Osteoblast (primary cell): ENCODE results near the gene ANTKMT. TPM values are rescaled to one million over a fixed set of nuclear protein-coding genes. Genes with fewer than 3 reads are reported as not detected.

Source experiments
- DNase-seq: peaks from one replicate; pipeline ENCODE4 v3.0.0; 2011; ENCODE audit warnings: low spot score, mixed read lengths; ENCODE audit not compliant: insufficient read length; ENCODE audit errors: missing footprints
- H2AFZ ChIP-seq: 2 replicates; pipeline ENCODE4 v1.6.0; 2011; ENCODE audit warnings: mild to moderate bottlenecking, low read length
- H3K27ac ChIP-seq: 2 replicates; pipeline ENCODE4 v1.5.1; 2011; ENCODE audit warnings: mild to moderate bottlenecking, low read depth, low read length, moderate library complexity
- H3K27me3 ChIP-seq: 2 replicates; pipeline ENCODE4 v1.6.0; 2012; ENCODE audit warnings: mild to moderate bottlenecking, control low read depth, inconsistent platforms, low read length, moderate library complexity; ENCODE audit not compliant: insufficient read depth
- H3K36me3 ChIP-seq: 2 replicates; pipeline ENCODE4 v1.5.1; 2011; ENCODE audit warnings: mild to moderate bottlenecking, low read length, control low read depth, moderate library complexity; ENCODE audit not compliant: insufficient read depth
- H3K4me1 ChIP-seq: 2 replicates; pipeline ENCODE4 v1.5.1; 2011; ENCODE audit warnings: mild to moderate bottlenecking, low read length, control low read depth, moderate library complexity; ENCODE audit not compliant: insufficient read depth
- H3K4me2 ChIP-seq: 2 replicates; pipeline ENCODE4 v1.6.0; 2011; ENCODE audit warnings: mild to moderate bottlenecking, low read length; ENCODE audit not compliant: insufficient read depth
- H3K4me3 ChIP-seq: fragments of 200-600 bp; sonication (generic); 3 replicates; pipeline ENCODE4 v1.5.1; 2012; ENCODE audit warnings: mild to moderate bottlenecking, low read length, inconsistent platforms; ENCODE audit not compliant: insufficient read depth
- H3K79me2 ChIP-seq: 2 replicates; pipeline ENCODE4 v1.6.0; 2012; ENCODE audit warnings: mild to moderate bottlenecking, low read length, control low read depth, inconsistent platforms; ENCODE audit not compliant: insufficient read depth
- H3K9me3 ChIP-seq: 2 replicates; pipeline ENCODE4 v1.5.1; 2011; ENCODE audit warnings: low read depth, low read length, control low read depth
- H4K20me1 ChIP-seq: 2 replicates; pipeline ENCODE4 v1.6.0; 2012; ENCODE audit warnings: mild to moderate bottlenecking, low read length, control low read depth; ENCODE audit not compliant: insufficient read depth
- total RNA-seq: library from RNA; depleted of rRNA; stranded (reverse); fragments of >200 nt; gene quantifications from 2 replicates; pipeline ENCODE4 v1.2.3, GENCODE V29; 2012
- TF ChIP-seq, protein P1 (sequence below): IDR thresholded peaks from 2 replicates; pipeline ENCODE4 v1.5.1; 2011; ENCODE audit warnings: mild to moderate bottlenecking, low read depth, low read length, moderate library complexity; ENCODE audit errors: extremely low read depth

The ANTKMT gene
- total RNA-seq, 1 donor = 21.7 TPM

DNA sequence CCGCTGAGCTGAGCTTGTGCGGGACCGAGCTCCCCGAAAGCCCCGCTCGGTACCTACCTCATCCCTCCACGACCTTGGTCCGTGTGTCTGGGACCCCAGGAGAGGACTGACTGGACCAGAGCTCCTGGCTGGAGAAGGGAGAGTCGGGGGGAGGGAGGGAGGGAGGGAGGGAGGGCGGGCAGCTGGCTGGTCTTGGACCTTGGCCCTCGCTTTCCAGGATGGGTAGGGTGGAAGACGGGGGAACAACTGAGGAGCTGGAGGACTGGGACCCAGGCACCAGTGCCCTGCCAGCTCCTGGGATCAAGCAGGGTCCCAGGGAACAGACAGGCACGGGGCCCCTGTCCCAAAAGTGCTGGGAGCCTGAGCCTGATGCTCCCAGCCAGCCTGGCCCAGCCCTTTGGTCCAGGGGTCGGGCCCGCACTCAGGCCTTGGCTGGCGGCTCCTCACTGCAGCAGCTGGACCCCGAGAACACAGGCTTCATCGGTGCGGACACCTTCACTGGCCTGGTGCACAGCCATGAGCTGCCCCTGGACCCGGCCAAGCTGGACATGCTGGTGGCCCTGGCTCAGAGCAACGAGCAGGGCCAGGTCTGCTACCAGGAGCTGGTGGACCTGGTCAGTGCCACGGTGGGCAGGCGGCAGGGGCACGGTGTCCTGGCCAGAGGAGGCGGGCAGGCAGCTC, 44.9 kb upstream of the ANTKMT start:
- Histone ChIP-seq H2AFZ (no peak overlapping the region), H3K79me2 (peaks cover 5% of the 10 kb centered on the region), H3K4me1 (peaks cover 5% of the 10 kb centered on the region), H3K27ac (no peak overlapping the region), H3K9me3 (no peaks in the 10 kb centered on the region), H3K36me3 (peaks cover 26% of the 10 kb centered on the region), H3K27me3 (no peaks in the 10 kb centered on the region), H3K4me2 (peak overlapping the region; percentile 64), H3K4me3 (peak overlapping the region; percentile 66), H4K20me1 (peaks cover 33% of the 10 kb centered on the region)
- DNase-seq = peak; percentile 92
- TF ChIP-seq, protein P1, sequence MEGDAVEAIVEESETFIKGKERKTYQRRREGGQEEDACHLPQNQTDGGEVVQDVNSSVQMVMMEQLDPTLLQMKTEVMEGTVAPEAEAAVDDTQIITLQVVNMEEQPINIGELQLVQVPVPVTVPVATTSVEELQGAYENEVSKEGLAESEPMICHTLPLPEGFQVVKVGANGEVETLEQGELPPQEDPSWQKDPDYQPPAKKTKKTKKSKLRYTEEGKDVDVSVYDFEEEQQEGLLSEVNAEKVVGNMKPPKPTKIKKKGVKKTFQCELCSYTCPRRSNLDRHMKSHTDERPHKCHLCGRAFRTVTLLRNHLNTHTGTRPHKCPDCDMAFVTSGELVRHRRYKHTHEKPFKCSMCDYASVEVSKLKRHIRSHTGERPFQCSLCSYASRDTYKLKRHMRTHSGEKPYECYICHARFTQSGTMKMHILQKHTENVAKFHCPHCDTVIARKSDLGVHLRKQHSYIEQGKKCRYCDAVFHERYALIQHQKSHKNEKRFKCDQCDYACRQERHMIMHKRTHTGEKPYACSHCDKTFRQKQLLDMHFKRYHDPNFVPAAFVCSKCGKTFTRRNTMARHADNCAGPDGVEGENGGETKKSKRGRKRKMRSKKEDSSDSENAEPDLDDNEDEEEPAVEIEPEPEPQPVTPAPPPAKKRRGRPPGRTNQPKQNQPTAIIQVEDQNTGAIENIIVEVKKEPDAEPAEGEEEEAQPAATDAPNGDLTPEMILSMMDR = no peak

DNA sequence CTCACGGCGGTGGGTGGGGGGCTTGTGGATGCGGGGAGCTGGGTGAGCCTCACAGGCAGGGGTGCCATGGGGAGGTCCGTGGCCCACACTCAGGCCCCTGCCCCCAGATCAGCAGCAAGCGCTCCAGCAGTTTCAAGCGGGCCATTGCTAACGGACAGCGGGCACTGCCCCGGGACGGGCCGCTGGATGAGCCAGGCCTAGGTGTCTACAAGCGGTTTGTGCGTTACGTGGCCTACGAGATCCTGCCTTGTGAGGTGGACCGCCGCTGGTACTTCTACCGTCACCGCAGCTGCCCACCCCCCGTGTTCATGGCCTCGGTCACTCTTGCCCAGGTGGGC, 44.4 kb upstream of the ANTKMT start:
- Histone ChIP-seq H3K4me1 (peaks cover 10% of the 10 kb centered on the region), H3K36me3 (peaks cover 24% of the 10 kb centered on the region), H3K9me3 (no peaks in the 10 kb centered on the region), H3K27ac (no peak overlapping the region), H3K4me3 (no peak overlapping the region), H3K79me2 (peaks cover 8% of the 10 kb centered on the region), H4K20me1 (peaks cover 37% of the 10 kb centered on the region), H3K4me2 (no peak overlapping the region), H3K27me3 (no peaks in the 10 kb centered on the region), H2AFZ (no peak overlapping the region)
- DNase-seq = no peak
- TF ChIP-seq, protein P1 = no peak

DNA sequence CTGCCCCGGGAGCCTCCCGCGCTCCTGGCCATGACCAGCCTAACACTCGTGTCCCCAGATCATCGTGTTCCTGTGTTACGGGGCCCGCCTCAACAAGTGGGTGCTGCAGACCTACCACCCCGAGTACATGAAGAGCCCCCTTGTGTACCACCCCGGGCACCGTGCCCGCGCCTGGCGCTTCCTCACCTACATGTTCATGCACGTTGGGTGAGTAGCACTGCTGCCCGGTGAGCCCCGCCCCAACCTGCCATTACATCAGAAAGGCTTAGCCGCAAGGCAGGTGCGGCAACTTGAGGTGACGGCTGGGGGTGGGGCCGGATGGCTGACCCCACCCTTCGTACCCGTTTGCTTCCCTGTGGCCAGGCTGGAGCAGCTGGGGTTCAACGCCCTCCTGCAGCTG, 44.0 kb upstream of the ANTKMT start:
- no peaks in the 10 kb centered on the region for H3K27me3 ChIP-seq
- TF ChIP-seq, protein P1 = no peak
- peaks cover 40% of the 10 kb centered on the region for H4K20me1 ChIP-seq
- no peaks in the 10 kb centered on the region for H3K9me3 ChIP-seq
- no peak for DNase-seq
- peaks cover 12% of the 10 kb centered on the region for H3K79me2 ChIP-seq
- no peak overlapping the region for H3K4me2 ChIP-seq
- H3K36me3 ChIP-seq = peaks cover 27% of the 10 kb centered on the region
- peaks cover 14% of the 10 kb centered on the region for H3K4me1 ChIP-seq
- H3K27ac ChIP-seq = no peak overlapping the region
- H3K4me3 ChIP-seq = no peak overlapping the region
- H2AFZ ChIP-seq = no peak overlapping the region

GRCh38 chr16:677316-678190, 43.4 kb upstream of the ANTKMT start:
- Histone ChIP-seq H3K79me2 (peaks cover 19% of the 10 kb centered on the region), H3K36me3 (peaks cover 27% of the 10 kb centered on the region)
- DNase-seq = no peak

More at GRCh38 chr16:677316-678190, 43.4 kb upstream of the ANTKMT start:
- peaks cover 16% of the 10 kb centered on the region for H3K4me1 ChIP-seq
- H3K4me3 ChIP-seq = no peak overlapping the region
- H3K4me2 ChIP-seq = no peak overlapping the region
- TF ChIP-seq, protein P1 = no peak
- no peak overlapping the region for H3K27ac ChIP-seq
- no peak overlapping the region for H2AFZ ChIP-seq
- no peaks in the 10 kb centered on the region for H3K9me3 ChIP-seq
- H4K20me1 ChIP-seq = peaks cover 43% of the 10 kb centered on the region
- H3K27me3 ChIP-seq = no peaks in the 10 kb centered on the region
